GM19452 (cell line): Measurements from ENCODE around the gene CMTM5.
"Not testable (repeated sequence)": the region's sequence is repeated elsewhere in the genome, so short reads cannot be mapped to it uniquely, and the experiment has no call there.

ENCODE experiments used
- ATAC-seq: cut with Tn5 transposase; IDR thresholded peaks from one replicate; pipeline ENCODE4 v1.9.1; 2021; ENCODE audit not compliant: unreplicated experiment

Gene CMTM5

GRCh38 chr14:23411563-23412525 is 35.0 kb downstream of the CMTM5 start:
- no peak for ATAC-seq

DNA sequence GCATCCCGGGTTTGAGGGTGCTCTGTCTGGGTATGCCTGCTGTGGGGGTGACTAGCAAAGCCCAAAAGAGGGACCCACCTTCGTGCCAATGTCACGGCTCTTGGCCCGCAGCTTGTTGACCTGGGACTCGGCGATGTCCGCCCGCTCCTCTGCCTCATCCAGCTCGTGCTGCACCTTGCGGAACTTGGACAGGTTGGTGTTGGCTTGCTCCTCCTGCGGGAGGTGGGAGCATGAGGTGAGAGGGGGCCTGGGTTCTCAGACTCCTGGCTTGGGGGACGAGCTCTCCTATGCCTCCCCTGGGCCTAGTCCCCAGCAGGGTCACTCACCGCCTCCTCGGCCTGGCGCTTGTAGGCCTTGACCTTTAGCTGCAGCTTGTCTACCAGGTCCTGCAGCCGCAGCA is 36.8 kb downstream of the CMTM5 start:
- ATAC-seq: no peak

DNA sequence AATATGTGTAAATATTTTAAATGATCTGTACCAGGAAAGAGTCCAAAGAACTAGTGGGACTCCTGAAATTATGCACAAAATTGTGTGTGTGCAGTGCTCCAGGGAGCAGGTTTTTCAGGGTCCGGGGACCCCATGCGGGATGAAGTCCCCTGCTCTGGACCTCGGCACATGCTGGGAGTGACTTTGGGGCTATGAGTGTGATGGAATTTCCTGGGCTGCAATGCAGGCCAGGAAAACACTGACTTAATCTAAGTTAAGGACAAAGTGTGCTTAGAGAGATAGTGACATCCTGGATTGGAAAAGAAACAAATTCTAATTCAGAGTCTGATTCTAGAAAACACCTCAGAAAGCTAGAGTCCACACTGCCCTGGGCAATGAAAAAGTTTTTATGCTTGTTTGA is 37.4 kb downstream of the CMTM5 start:
- no peak for ATAC-seq

DNA sequence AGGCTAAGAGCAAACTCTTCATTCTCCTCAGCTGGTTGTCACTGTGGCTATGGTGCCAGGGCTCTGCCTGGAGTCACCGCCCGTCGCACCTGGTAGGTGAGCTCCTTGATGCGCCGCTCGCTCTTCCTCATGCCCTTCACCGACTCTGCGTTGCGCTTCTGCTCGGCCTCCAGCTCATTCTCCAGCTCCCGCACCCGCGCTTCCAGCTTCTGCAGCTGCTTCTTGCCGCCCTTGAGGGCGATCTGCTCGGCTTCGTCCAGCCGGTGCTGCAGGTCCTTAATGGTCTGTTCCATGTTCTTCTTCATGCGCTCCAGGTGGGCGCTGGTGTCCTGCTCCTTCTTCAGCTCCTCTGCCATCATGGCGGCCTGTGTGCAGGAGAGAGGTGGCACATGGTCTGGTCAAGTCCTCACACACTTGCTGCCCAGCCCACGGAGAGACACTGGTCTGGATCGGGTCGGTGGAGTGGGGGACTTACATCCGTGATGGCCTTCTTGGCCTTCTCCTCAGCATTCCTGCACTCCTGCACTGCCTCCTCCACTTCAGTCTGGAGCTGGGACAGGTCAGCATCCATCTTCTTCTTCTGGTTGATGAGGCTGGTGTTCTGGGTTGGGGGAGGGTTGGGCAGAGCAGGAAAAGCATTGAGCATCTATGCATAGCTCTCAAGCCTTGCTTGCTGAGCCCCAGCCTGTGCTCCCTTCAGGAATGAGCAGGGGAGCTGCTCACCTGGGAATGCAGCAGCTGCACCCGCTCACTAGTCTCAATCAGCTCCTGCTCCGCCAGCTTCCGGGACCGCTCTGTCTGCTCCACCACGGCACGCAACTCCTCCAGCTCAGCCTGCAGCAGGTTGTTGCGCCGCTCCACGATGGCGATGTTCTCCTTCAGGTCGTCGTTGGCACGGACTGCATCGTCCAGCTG is 38.3 kb downstream of the CMTM5 start:
- ATAC-seq: no peak

DNA sequence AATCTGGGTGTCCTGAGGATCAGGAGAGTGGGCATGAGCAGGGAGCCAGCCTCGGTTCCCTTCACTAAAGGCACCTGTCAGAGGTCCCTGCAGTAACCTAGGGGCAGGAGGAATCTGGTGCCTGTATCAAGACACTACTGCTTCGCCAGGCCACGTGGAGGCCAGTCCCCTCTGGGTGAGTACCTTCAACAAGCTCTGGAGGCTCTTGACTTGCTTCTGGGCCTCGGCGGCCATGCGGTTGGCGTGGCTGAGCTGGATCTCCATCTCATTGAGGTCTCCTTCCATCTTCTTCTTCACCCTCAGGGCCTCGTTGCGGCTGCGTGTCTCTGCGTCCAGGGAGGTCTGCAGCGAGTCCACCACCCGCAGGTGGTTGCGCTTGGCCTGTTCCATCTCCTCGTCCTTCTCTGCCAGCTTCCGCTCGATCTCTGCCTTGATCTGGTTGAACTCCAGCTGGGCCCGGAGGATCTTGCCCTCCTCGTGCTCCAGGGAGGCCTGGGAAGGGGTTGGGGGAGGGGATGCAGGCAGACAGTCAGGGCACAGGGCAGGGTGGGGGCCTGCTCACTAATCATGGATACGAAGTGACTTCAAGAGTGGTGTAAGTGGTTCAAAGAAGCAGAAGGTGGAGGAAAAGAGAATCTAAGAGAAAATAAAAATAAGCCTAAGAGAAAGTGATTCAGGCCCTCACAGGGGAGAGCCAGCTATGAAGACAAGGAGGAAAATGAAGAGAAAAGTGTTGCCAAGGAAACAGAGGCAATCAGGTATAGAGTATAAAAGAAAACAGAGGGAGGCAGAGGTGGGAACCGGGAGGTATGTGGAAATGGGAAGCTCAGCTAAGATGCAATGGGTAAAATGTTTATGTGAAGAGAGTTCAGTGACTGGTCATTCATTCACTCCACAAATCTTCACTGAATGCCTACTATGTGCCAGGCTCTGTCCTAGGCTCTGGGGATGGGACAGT is 39.3 kb downstream of the CMTM5 start:
- no peak for ATAC-seq

DNA sequence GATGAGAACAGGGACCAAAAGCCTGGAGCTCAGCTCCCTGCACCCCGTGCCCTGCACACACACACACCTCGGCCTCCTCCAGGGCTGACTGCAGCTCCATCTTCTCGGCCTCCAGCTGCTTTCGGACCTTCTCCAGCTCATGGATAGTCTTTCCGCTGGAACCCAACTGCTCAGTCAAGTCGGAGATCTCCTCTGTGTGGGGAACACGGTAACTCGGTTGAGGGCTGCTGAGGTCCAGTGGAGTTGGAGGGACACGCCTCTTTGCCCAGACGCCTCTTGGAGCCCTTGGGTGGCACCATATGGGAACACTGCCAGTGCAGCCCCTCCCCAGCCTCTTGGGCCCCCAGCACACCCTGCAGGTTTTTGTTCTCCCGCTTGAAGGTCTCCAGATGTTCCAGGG is 40.0 kb downstream of the CMTM5 start:
- no peak for ATAC-seq

DNA sequence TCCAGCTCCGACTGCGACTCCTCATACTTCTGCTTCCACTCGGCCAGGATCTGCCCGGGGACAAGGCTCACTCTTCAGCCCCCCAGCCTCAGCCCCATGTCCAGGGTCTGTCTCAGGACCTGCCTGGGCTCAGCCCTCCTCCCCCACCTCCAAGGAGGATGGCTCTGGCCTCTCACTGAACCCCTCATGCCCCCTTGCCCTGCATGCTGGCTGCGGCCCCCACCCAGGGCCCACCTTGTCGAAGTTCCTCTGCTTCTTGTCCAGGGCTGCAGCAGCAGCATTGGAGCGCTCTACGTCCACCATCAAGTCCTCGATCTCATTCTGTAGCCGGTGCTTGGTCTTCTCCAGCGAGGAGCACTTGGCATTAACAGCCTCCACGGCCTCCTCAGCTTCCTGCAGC is 40.4 kb downstream of the CMTM5 start:
- ATAC-seq: not testable (repeated sequence)

DNA sequence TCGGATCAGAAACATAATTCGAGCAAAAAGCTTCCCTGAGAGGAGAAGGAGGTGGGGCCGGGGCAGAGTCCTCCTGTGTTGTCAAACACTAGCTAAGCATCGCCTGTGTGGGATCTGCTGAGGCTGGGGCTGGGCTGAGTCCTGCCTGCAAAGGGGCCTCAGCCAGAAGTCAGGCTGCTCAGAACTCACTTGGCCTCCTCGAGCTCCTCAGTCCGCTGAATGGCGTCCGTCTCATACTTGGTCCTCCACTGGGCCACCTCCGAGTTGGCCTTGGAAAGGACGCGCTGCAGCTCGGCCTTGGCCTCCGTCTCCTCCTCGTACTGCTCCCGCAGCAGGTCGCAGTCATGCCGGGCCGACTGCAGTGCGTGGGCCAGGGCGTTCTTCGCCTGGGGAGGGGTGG is 41.2 kb downstream of the CMTM5 start:
- no peak for ATAC-seq

GRCh38 chr14:23419646-23420045 is 42.8 kb downstream of the CMTM5 start:
- ATAC-seq: not testable (repeated sequence)

GRCh38 chr14:23421594-23421993 is 44.7 kb downstream of the CMTM5 start:
- no peak for ATAC-seq

- ATAC-seq: no peak
Measured at GRCh38 chr14:23423657-23424056, 46.8 kb downstream of the CMTM5 start.

DNA sequence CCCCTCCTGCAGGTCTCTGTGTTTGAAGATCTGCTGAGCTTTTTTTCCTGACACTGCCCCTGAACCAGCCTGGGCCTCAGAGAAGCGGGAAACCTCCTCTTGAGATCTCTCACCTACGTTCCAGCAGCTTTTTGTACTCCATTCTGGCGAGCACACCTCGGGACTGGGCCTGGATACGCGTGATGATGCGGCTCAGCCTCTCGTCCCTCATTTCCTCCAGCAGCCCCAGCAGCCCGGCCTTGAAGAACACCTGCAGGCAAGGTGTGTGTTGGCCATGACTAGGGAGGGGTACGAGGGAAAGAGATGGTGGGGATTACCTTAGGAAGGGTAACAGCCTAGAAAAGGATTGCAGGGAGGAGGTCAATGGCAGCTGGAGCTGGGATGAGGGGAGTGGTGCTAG is 48.3 kb downstream of the CMTM5 start:
- no peak for ATAC-seq

GRCh38 chr14:23425798-23426197 is 49.0 kb downstream of the CMTM5 start:
- not testable (repeated sequence) for ATAC-seq

DNA sequence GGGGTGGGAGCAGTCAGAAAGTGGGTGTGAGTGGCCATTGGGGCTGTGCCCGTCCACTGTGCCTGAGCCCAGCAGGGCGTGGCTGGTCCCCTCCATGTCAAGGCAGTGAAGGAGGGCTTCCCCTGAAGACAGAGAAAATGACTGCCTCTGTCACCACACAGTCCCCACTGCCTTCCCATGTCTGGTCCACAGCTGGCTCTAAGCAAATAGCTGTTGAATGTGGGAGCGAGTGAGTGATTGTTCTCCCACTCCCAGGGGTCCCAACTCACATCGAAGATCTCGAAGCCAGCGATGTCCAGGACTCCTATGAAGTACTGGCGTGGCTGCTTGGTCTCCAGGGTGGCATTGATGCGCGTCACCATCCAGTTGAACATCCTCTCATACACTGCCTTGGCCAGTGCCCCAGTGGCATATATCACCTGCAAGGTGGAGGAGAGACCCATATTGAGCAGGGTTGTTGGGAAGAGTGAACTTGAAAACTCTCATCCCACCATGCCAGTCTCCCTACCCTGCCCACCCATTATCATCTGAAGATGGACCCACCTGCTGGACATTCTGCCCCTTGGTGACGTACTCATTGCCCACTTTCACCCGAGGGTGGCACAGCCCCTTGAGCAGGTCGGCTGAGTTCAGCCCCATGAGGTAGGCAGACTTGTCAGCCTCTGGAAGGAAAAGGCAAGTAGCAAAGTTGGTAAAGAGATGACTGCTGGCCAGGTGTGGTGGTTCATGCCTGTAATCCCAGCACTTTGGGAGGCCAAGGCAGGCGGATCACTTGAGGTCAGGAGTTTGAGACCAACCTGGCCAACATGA is 52.0 kb downstream of the CMTM5 start:
- no peak for ATAC-seq
